Kidney (tissue), 14 donors: ENCODE measurements around the gene CDR2L. TPM values are rescaled to one million over a fixed set of nuclear protein-coding genes. Genes with fewer than 3 reads are reported as not detected.

Source experiments
- DNase-seq, 5 donors: peaks; one replicate each; pipeline ENCODE4 v3.0.0-alpha.2; 2013 to 2020
- FAIRE-seq: peaks from 2 replicates; lab custom pipeline; 2012; peaks lifted over from hg19 to GRCh38; lab: Jason Lieb, UNC
- H3K27ac ChIP-seq, 2 donors: one replicate each; pipeline ENCODE4 v1.7.0; 2013; ENCODE audit warnings: low read depth in 2 of 2, low read length in 2 of 2, inconsistent platforms in 1 of 2
- H3K27me3 ChIP-seq: one replicate; pipeline ENCODE4 v1.7.1; 2013; ENCODE audit warnings: low read length, inconsistent platforms; ENCODE audit not compliant: control insufficient read depth, insufficient read depth
- H3K36me3 ChIP-seq, 3 donors: one replicate each; pipeline versions ENCODE4 v1.7.0 to v1.7.1; 2013; ENCODE audit warnings: low read length in 3 of 3, control low read depth in 1 of 3, inconsistent platforms in 1 of 3; ENCODE audit not compliant: insufficient read depth in 3 of 3, control insufficient read depth in 2 of 3
- H3K4me1 ChIP-seq, 3 donors: one replicate each; pipeline versions ENCODE4 v1.7.0 to v1.7.1; 2013; ENCODE audit warnings: low read length in 3 of 3, inconsistent platforms in 1 of 3, low read depth in 1 of 3; ENCODE audit not compliant: control insufficient read depth in 2 of 3, insufficient read depth in 2 of 3
- H3K4me3 ChIP-seq, 3 donors: one replicate each; pipeline versions ENCODE4 v1.7.0 to v1.8.1; 2013; ENCODE audit warnings: low read length in 3 of 3, control low read depth in 1 of 3, inconsistent platforms in 1 of 3
- H3K9ac ChIP-seq, 3 donors: one replicate each; pipeline versions ENCODE4 v1.7.0 to v1.7.1; 2013; ENCODE audit warnings: low read length in 3 of 3, control low read depth in 1 of 3, inconsistent platforms in 1 of 3
- H3K9me3 ChIP-seq, 3 donors: one replicate each; pipeline versions ENCODE4 v1.7.0 to v1.7.1; 2013; ENCODE audit warnings: low read length in 3 of 3, control low read depth in 1 of 3, inconsistent platforms in 1 of 3; ENCODE audit not compliant: control insufficient read depth in 2 of 3, insufficient read depth in 1 of 3
- CTCF ChIP-seq: IDR thresholded peaks from 3 replicates; pipeline ENCODE4 v1.5.1; 2012; ENCODE audit warnings: mild to moderate bottlenecking, moderate library complexity, borderline replicate concordance; ENCODE audit not compliant: insufficient read depth; ENCODE audit errors: extremely low read depth
- intact Hi-C: fragments of 100-400 bp; cut with DNase I; formaldehyde crosslinking; loops from one replicate; pipeline ENCODE4 v1.11.1; 2022
- polyA plus RNA-seq: library from polyadenylated mRNA; stranded (reverse); fragments of 350-450 nt; fragmentation: Illumina TruSeq; extraction: RNeasy Lipid Tissue Mini Kit (QIAGEN cat#74804); gene quantifications from one replicate; pipeline ENCODE4 v1.2.3, GENCODE V29; 2014; ENCODE audit warnings: low read depth, low replicate concordance; ENCODE audit not compliant: insufficient read depth
- total RNA-seq: library from RNA; stranded (reverse); fragmentation: NEBNext Ultra II Directional; extraction: Animal tissue kit (Norgen Biotek cat#: 25700); gene quantifications from one replicate; pipeline ENCODE4 v1.2.1, GENCODE V29; 2021
- donor health status: control.
- donor health status: control.
- donor health status: control.
- donor health status: control.
- donor health status: control.
- donor health status: DM: yes; HTN: yes; CAD: no.
- donor health status: Normal renal cell carcinoma (clear cell type).

CDR2L gene
- total and polyA plus RNA-seq, 2 donors from 2014 or later, result 12.5 to 29.3 TPM

- Histone ChIP-seq H3K9me3 (no peaks in the 10 kb centered on the region), H3K4me1 (peaks cover 0 to 22% (median 12%) of the 10 kb centered on the region in 3 donors), H3K27me3 (no peaks in the 10 kb centered on the region), H3K9ac (no peak overlapping the region), H3K36me3 (no peaks in the 10 kb centered on the region), H3K27ac (no peak overlapping the region), H3K4me3 (no peak overlapping the region)
- TF ChIP-seq CTCF, result no peak
- intact Hi-C loops, result no loop called here
- FAIRE-seq (no peak), DNase-seq (no peak)
These were observed 1.2 kb upstream of the CDR2L start for GRCh38 chr17:74986206-74986576.

- intact Hi-C loops, result no loop called here
- no peaks in the 10 kb centered on the region for H3K36me3 ChIP-seq
- TF ChIP-seq CTCF, result peak; percentile 3
- peaks cover 3 to 28% (median 20%) of the 10 kb centered on the region in 3 donors for H3K4me1 ChIP-seq
- peak overlapping the region; percentile 67 to 80 (median 74) for H3K4me3 ChIP-seq
- peak overlapping the region; percentile 54 to 92 (median 81) for H3K9ac ChIP-seq
- no peaks in the 10 kb centered on the region for H3K27me3 ChIP-seq
- peak; percentile 87 to 95 (median 91) for DNase-seq
- no peaks in the 10 kb centered on the region for H3K9me3 ChIP-seq
- peak overlapping the region; percentile 95 to 96 for H3K27ac ChIP-seq
- no peak for FAIRE-seq
These were observed 678 bp downstream of the CDR2L start for GRCh38 chr17:74987909-74988711.

- Histone ChIP-seq H3K9me3 (no peaks in the 10 kb centered on the region), H3K36me3 (no peaks in the 10 kb centered on the region), H3K9ac (peak overlapping the region in 1 of 3 donors; percentile 12), H3K4me3 (no peak overlapping the region), H3K27me3 (no peaks in the 10 kb centered on the region), H3K4me1 (peaks cover 3 to 33% (median 20%) of the 10 kb centered on the region in 3 donors), H3K27ac (peak overlapping the region in 1 of 2 donors; percentile 42)
- intact Hi-C loops, result no loop called here
- FAIRE-seq, result no peak
- TF ChIP-seq CTCF, result no peak
- no peak for DNase-seq
These were observed 3.2 kb downstream of the CDR2L start for GRCh38 chr17:74990581-74991105.
